SK-N-SH treated with all-trans-retinoic acid at 6 μM for 48 hours (cell line): Measurements from ENCODE around the gene DHTKD1.

Source experiments
- ATAC-seq: fragments of 200-7000 bp; cut with Tn5 transposase; 3 replicates; pipeline ENCODE4 v1.9.1; 2020; ENCODE audit warnings: mild to moderate bottlenecking, moderate library complexity
- ARNTL ChIP-seq: fragments of 450-650 bp; formaldehyde crosslinking; IDR thresholded peaks from 2 replicates; pipeline ENCODE4 v1.5.0; 2020; ENCODE audit warnings: low read depth, mild to moderate bottlenecking, moderate library complexity, borderline replicate concordance
- BACH2 ChIP-seq: fragments of 250-450 bp; sonication (Bioruptor Pico); IDR thresholded peaks from 2 replicates; pipeline ENCODE4 v1.9.0; 2021; ENCODE audit warnings: mild to moderate bottlenecking, borderline replicate concordance
- CREB5 ChIP-seq: fragments of 250-450 bp; sonication (Bioruptor Pico); IDR thresholded peaks from 2 replicates; pipeline ENCODE4 v1.5.1; 2020; ENCODE audit warnings: low read depth, mild to moderate bottlenecking, moderate library complexity
- CSDC2 ChIP-seq: fragments of 250-450 bp; sonication (Bioruptor Pico); IDR thresholded peaks from 2 replicates; pipeline ENCODE4 v1.5.0; 2020; ENCODE audit warnings: mild to moderate bottlenecking, moderate library complexity
- CSRNP3 ChIP-seq: fragments of 250-450 bp; sonication (Bioruptor Pico); IDR thresholded peaks from 2 replicates; pipeline ENCODE4 v1.5.1; 2021; ENCODE audit warnings: mild to moderate bottlenecking, moderate library complexity
- ESRRG ChIP-seq: fragments of 250-450 bp; sonication (Bioruptor Pico); IDR thresholded peaks from 2 replicates; pipeline ENCODE4 v1.6.1; 2021; ENCODE audit warnings: mild to moderate bottlenecking
- GLIS3 ChIP-seq: fragments of 250-450 bp; sonication (Bioruptor Pico); IDR thresholded peaks from 2 replicates; pipeline ENCODE4 v1.5.0; 2020; ENCODE audit warnings: mild to moderate bottlenecking, moderate library complexity
- ISL1 ChIP-seq: fragments of 250-450 bp; sonication (Bioruptor Pico); IDR thresholded peaks from 2 replicates; pipeline ENCODE4 v2.1.2; 2022; ENCODE audit warnings: mild to moderate bottlenecking, moderate library complexity
- OSR1 ChIP-seq: fragments of 250-450 bp; sonication (Bioruptor Pico); IDR thresholded peaks from 2 replicates; pipeline ENCODE4 v1.8.0; 2022; ENCODE audit warnings: moderate library complexity, mild to moderate bottlenecking, inconsistent platforms
- PATZ1 ChIP-seq: fragments of 250-450 bp; sonication (Bioruptor Pico); IDR thresholded peaks from 2 replicates; pipeline ENCODE4 v1.8.0; 2020; ENCODE audit warnings: mild to moderate bottlenecking, moderate library complexity, borderline replicate concordance
- POU6F1 ChIP-seq: fragments of 250-450 bp; sonication (Bioruptor Pico); IDR thresholded peaks from 2 replicates; pipeline ENCODE4 v1.8.0; 2021; ENCODE audit warnings: low read depth, mild to moderate bottlenecking, moderate library complexity, borderline replicate concordance
- PPARA ChIP-seq: fragments of 250-450 bp; sonication (Bioruptor Pico); IDR thresholded peaks from 2 replicates; pipeline ENCODE4 v1.5.0; 2020; ENCODE audit warnings: mild to moderate bottlenecking, borderline replicate concordance
- RARB ChIP-seq: fragments of 250-450 bp; sonication (Bioruptor Pico); IDR thresholded peaks from 2 replicates; pipeline ENCODE4 v1.8.0; 2021; ENCODE audit warnings: mild to moderate bottlenecking, moderate library complexity
- TCF4 ChIP-seq: fragments of 250-450 bp; sonication (Bioruptor Pico); IDR thresholded peaks from 2 replicates; pipeline ENCODE4 v1.8.0; 2021; ENCODE audit warnings: mild to moderate bottlenecking, moderate library complexity, borderline replicate concordance
- TOX ChIP-seq: fragments of 250-450 bp; sonication (Bioruptor Pico); IDR thresholded peaks from 2 replicates; pipeline ENCODE4 v1.8.0; 2021; ENCODE audit warnings: mild to moderate bottlenecking, moderate library complexity, borderline replicate concordance
- ZC3H10 ChIP-seq: fragments of 250-450 bp; sonication (Bioruptor Pico); IDR thresholded peaks from 2 replicates; pipeline ENCODE4 v1.5.1; 2021; ENCODE audit warnings: mild to moderate bottlenecking, moderate library complexity
- ZFP3 ChIP-seq: fragments of 250-450 bp; sonication (Bioruptor Pico); IDR thresholded peaks from 2 replicates; pipeline ENCODE4 v1.5.0; 2020; ENCODE audit warnings: mild to moderate bottlenecking, moderate library complexity
- ZFP30 ChIP-seq: fragments of 450-650 bp; formaldehyde crosslinking; IDR thresholded peaks from 2 replicates; pipeline ENCODE4 v1.5.0; 2022; ENCODE audit warnings: mild to moderate bottlenecking, moderate library complexity
- ZNF565 ChIP-seq: fragments of 450-650 bp; formaldehyde crosslinking; conservative IDR thresholded peaks from 2 replicates; pipeline ENCODE4 v1.5.0; 2020; ENCODE audit warnings: low read depth, mild to moderate bottlenecking, moderate library complexity
- ZNF70 ChIP-seq: fragments of 450-650 bp; formaldehyde crosslinking; IDR thresholded peaks from 2 replicates; pipeline ENCODE4 v1.5.0; 2020; ENCODE audit warnings: mild to moderate bottlenecking, moderate library complexity
- ZNF8 ChIP-seq: fragments of 450-650 bp; formaldehyde crosslinking; IDR thresholded peaks from 2 replicates; pipeline ENCODE4 v1.5.0; 2020; ENCODE audit warnings: mild to moderate bottlenecking, moderate library complexity

Gene DHTKD1

DNA sequence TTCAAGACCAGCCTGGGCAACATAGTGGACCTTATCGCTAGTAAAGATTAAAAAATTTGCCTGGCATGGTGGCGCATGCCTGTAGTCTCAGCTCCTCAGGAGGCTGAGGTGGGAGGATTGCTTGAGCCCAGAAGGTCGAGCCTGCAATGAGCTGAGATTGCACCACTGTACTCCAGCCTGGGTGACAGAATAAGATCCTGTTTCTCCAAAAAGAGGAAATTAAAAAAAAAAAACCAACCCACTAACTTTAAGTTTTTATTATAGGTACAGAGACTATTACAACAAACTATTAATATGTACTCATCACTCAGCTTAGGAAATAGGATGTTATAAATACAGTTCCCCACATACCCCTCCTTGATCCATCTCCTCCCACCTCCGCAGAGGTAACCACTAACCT, 30.2 kb downstream of the DHTKD1 start (continued):
- TF ChIP-seq ZNF8 (CRISPR knock-in tag) (no peak), ZFP30 (CRISPR knock-in tag) (no peak), ZFP3 (no peak), OSR1 (CRISPR knock-in tag) (no peak), POU6F1 (CRISPR knock-in tag) (no peak), ESRRG (CRISPR knock-in tag) (no peak), BACH2 (no peak), CSRNP3 (CRISPR knock-in tag) (no peak), RARB (no peak), TCF4 (CRISPR knock-in tag) (no peak), ZNF70 (CRISPR knock-in tag) (no peak)

DNA sequence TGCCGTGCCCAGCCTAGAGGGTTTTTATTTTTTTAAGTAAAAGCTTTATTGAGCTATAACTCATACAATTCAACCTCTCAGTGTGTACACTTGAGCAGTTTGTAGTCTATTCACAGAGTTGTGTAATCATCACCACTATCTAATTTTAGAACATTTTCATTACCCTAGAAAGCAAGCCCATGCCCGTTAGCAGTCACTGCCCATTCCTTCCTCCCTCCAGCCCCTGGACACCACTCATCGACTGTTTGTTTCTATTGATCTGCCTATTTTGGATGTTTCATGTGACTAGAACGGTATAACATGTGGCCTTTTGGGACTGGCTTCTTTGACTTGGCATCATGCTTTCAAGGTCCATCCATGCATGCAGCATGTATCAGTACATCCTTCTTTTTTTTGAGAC, 35.0 kb downstream of the DHTKD1 start:
- TF ChIP-seq ARNTL (CRISPR knock-in tag) (no peak), CSDC2 (CRISPR knock-in tag) (no peak), ESRRG (CRISPR knock-in tag) (no peak), ZNF70 (CRISPR knock-in tag) (no peak), OSR1 (CRISPR knock-in tag) (no peak), TOX (no peak), BACH2 (no peak), ZFP30 (CRISPR knock-in tag) (no peak), ZFP3 (no peak), GLIS3 (CRISPR knock-in tag) (no peak), PATZ1 (CRISPR knock-in tag) (no peak), TCF4 (CRISPR knock-in tag) (no peak), PPARA (CRISPR knock-in tag) (no peak), CREB5 (CRISPR knock-in tag) (no peak), ZC3H10 (CRISPR knock-in tag) (no peak), ZNF565 (CRISPR knock-in tag) (no peak), ISL1 (no peak), RARB (no peak), POU6F1 (CRISPR knock-in tag) (no peak)
- ATAC-seq: no peak

- no peak for ATAC-seq
- TF ChIP-seq CSDC2 (CRISPR knock-in tag): no peak
Measured at GRCh38 chr10:12107781-12108180, 39.0 kb downstream of the DHTKD1 start.

DNA sequence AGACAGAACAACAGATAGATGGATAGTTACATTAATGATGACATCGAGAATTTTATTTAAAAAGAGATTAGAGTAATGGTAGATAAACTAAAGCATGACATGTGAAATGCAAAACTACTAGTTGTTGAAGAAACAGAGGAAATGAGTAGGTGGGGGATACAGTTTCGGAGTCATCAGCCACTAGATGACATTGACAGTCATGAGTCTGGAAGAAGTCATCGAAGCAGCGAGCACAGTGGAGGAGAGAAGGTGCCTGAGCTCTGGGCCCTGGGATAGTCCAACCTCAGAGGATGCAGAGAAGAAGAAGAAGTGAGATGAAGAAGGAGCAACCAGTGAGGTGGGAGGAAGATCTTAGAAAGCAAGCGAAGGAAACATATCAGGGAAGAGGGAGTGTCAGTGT, 40.5 kb downstream of the DHTKD1 start:
- TF ChIP-seq TOX (no peak), POU6F1 (CRISPR knock-in tag) (no peak)
- no peak for ATAC-seq
